ENCODE data around the gene SNX11. TPM values are rescaled to one million over a fixed set of nuclear protein-coding genes. Genes with fewer than 3 reads are reported as not detected.

SNX11 gene
- total RNA-seq, 1 experiment from 2014 or later, result 28.1 TPM

GRCh38 chr17:48160177-48161081, 52.9 kb downstream of the SNX11 start:
- TF ChIP-seq POLR2AphosphoS5 (IDR thresholded peaks at IDR 0.05; ENCODE audit: low read depth, low read length) (no peak), CTCF (IDR thresholded peaks at IDR 0.05) (no peak), TCF7L2 (IDR thresholded peaks at IDR 0.05; ENCODE audit: low read depth, low read length) (no peak), REST (IDR thresholded peaks at IDR 0.05; ENCODE audit: insufficient read depth in 1 of 2, low read depth in 2 of 2, low read length in 1 of 2) (no peak), SIN3A (IDR thresholded peaks at IDR 0.05; ENCODE audit: borderline replicate concordance, insufficient read depth, low read depth, low read length) (no peak)
- in situ Hi-C loops (cut with HindIII; ENCODE audit: low pct_unique_long_range_greater_than_20kb, low sequenced_read_pairs) (no loop called here), intact Hi-C loops (cut with micrococcal nuclease; ENCODE audit: unreplicated experiment) (no loop called here)
- BruUV-seq (replicated peaks), result no TSS peak
- no peak overlapping the region for H3K27ac ChIP-seq (ENCODE audit: low read length)
- ChIA-PET CTCF (interaction anchor here (0.5 kb wide), 1 partner anchor 173 kb away, joined by 3 read pairs; no protein-coding TSS in a partner anchor), POLR2A (no interaction called here)
- H3K4me3 ChIP-seq (ENCODE audit: low read depth in 2 of 2, low read length in 2 of 2), result no peak overlapping the region
- ATAC-seq (no peak), DNase-seq (ENCODE audit: low read depth, low spot score) (no peak)
- peaks cover 11% of the 10 kb centered on the region for H3K4me1 ChIP-seq (ENCODE audit: control insufficient read depth, insufficient read depth, low read length)
- H3K36me3 ChIP-seq (ENCODE audit: control insufficient read depth, insufficient read depth, low read length), result no peaks in the 10 kb centered on the region
- H3K9me3 ChIP-seq (ENCODE audit: control insufficient read depth, insufficient read depth, low read depth, low read length), result no peaks in the 10 kb centered on the region
- no peaks in the 10 kb centered on the region for H3K27me3 ChIP-seq (ENCODE audit: control insufficient read depth, insufficient read depth, low read length)

GRCh38 chr17:48161127-48161905, 53.8 kb downstream of the SNX11 start:
- Histone ChIP-seq H3K4me3 (ENCODE audit: low read depth in 2 of 2, low read length in 2 of 2) (no peak overlapping the region), H3K4me1 (ENCODE audit: control insufficient read depth, insufficient read depth, low read length) (peaks cover 11% of the 10 kb centered on the region), H3K36me3 (ENCODE audit: control insufficient read depth, insufficient read depth, low read length) (no peaks in the 10 kb centered on the region), H3K9me3 (ENCODE audit: control insufficient read depth, insufficient read depth, low read depth, low read length) (no peaks in the 10 kb centered on the region), H3K27ac (ENCODE audit: low read length) (no peak overlapping the region), H3K27me3 (ENCODE audit: control insufficient read depth, insufficient read depth, low read length) (0 out of 2 replicates have a peak, but pooled peaks cover 2% of the 10 kb centered on the region)
- no peak for TF ChIP-seq TCF7L2 (IDR thresholded peaks at IDR 0.05; ENCODE audit: low read depth, low read length)
- TF ChIP-seq REST (IDR thresholded peaks at IDR 0.05; ENCODE audit: insufficient read depth in 1 of 2, low read depth in 2 of 2, low read length in 1 of 2), result no peak
- DNase-seq (ENCODE audit: low read depth, low spot score), result no peak
- CTCF ChIA-PET, result interaction anchor here (0.6 kb wide), 1 partner anchor 190 kb away, joined by 9 read pairs; no protein-coding TSS in a partner anchor
- intact Hi-C loops (cut with micrococcal nuclease; ENCODE audit: unreplicated experiment), result no loop called here
- BruUV-seq (replicated peaks), result no TSS peak
- no peak for ATAC-seq
- POLR2A ChIA-PET, result no interaction called here
- in situ Hi-C loops (cut with HindIII; ENCODE audit: low pct_unique_long_range_greater_than_20kb, low sequenced_read_pairs), result no loop called here
